ENCODE measurements around the gene RAP1B.
"Not testable (repeated sequence)": the region's sequence is repeated elsewhere in the genome, so short reads cannot be mapped to it uniquely, and the experiment has no call there.

The RAP1B gene

DNA sequence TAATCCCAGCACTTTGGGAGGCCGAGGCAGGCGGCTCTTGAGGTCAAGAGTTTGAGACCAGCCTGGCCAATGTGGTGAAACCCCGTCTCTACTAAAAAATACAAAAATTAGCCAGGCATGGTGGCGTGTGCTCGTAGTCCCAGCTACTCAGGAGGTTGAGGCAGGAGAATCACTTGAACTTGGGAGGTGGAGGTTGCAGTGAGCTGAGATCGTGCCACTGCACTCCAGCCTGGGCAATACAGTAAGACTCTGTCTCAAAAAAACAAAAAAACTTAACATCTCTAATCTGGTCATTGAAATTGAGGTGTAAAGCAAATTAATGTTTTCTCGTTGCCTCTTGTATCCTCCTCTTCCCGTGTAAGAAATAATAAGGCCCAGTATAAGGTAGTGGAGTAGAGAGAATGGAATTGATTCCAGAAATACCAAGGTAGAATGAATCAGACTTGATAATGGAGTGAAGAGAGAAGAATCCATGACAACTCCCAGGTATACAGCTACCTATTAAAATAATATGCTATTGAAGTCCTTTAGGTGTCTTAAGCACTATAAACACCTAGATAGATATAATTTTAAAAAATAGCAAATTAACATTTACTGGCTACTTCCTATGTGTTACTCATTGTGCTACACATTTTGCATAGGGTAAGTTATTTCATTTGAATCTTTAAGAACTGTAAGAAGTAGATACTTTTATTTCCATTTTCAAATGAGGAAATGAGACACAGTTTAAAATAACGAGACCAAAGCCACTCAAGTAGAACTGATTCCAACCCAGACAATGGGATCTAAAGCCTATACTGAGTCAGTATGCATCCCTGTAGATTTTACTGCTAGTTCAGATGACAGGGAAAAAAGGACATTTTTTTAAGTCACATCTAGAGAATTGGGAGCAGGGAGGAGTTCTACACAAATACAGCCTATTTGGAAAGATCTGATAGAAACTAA lies 23.2 kb downstream of the RAP1B start:
- peak; percentile 84 for ATAC-seq (replicated peaks)
- peaks cover 37 to 82% of the 10 kb centered on the region in 2 donors for H3K4me1 Mint-ChIP-seq
- no peaks in the 10 kb centered on the region for H3K27me3 Mint-ChIP-seq
- H3K36me3 Mint-ChIP-seq, result peaks cover 8 to 20% of the 10 kb centered on the region in 2 donors
- peak overlapping the region; percentile 79 for H3K27ac Mint-ChIP-seq
- H3K9me3 Mint-ChIP-seq, result no peaks in the 10 kb centered on the region
- no peak for DNase-seq
- peak overlapping the region; percentile 52 to 53 for H3K4me3 Mint-ChIP-seq

DNA sequence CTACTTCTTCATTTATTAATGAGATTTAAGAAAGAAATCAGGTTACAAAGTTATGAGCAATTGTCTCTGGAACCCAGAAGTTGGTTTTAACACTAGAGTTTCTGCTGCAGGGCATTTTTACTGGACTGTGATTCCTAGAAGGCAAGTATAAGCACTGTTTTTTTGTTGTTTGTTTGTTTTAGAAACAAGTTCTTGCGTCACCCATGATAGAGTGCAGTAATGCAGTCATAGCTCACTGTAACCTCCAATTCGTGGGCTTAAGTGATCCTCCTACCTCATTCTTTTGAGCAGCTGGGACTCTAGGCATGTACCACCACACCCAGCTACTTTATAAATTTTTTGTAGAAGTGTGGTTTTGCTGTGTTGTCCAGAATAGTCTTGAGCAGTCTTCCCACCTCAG lies 25.6 kb downstream of the RAP1B start:
- no peak for DNase-seq
- peaks cover 3 to 14% of the 10 kb centered on the region in 2 donors for H3K36me3 Mint-ChIP-seq
- H3K4me3 Mint-ChIP-seq, result no peak overlapping the region
- H3K9me3 Mint-ChIP-seq, result no peaks in the 10 kb centered on the region
- no peaks in the 10 kb centered on the region for H3K27me3 Mint-ChIP-seq
- peaks cover 37 to 86% of the 10 kb centered on the region in 2 donors for H3K4me1 Mint-ChIP-seq
- no peak overlapping the region for H3K27ac Mint-ChIP-seq
- no peak for ATAC-seq (replicated peaks)

DNA sequence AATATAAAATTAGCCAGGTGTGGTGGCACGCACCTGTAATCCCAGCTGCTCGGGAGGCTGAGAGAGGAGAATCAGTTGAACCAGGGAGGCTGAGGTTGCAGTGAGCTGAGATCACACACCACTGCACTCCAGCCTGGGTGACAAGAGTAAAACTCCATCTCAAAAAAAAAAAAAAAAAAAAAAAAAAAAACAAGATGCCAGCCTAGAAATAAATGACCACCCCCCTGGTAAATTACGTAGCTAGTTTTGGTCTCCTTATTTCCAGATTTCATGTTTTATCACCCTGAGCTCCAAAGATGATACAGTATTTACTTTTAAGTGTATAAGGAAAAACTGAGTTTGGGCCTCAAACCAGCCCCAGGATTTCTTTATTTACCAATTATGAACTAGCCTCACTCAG lies 26.7 kb downstream of the RAP1B start:
- H3K9me3 Mint-ChIP-seq; H3K27me3 Mint-ChIP-seq; DNase-seq; H3K36me3 Mint-ChIP-seq; ATAC-seq (replicated peaks); H3K4me3 Mint-ChIP-seq: not testable (repeated sequence)
- H3K27ac Mint-ChIP-seq, result peak overlapping the region; percentile 65
- peaks cover 35 to 79% of the 10 kb centered on the region in 2 donors for H3K4me1 Mint-ChIP-seq

DNA sequence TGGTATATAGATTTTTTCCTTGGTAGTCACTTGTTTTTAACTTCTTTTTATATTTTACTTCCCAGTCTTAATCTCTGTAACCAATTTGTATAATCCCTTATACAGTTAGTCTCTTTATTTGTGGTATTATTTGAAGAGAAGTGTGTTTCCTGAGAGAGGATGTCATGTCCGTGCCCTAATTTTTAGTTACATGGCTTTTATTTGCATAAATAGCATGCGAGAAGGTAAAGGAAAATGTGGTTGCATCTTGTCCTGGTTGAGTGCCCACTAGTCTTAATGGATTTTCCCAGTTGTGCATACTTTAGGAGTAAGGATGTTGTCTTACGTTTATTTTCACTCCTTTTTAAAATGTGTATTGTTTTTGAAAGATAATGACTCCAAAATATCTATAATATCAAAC lies 27.5 kb downstream of the RAP1B start:
- Mint-ChIP-seq H3K9me3 (no peaks in the 10 kb centered on the region), H3K4me3 (peak overlapping the region in 1 of 2 donors; percentile 7), H3K27me3 (no peaks in the 10 kb centered on the region), H3K27ac (no peak overlapping the region), H3K36me3 (peaks cover 5 to 7% of the 10 kb centered on the region in 2 donors), H3K4me1 (peaks cover 35 to 71% of the 10 kb centered on the region in 2 donors)
- no peak for DNase-seq
- ATAC-seq (replicated peaks), result no peak

DNA sequence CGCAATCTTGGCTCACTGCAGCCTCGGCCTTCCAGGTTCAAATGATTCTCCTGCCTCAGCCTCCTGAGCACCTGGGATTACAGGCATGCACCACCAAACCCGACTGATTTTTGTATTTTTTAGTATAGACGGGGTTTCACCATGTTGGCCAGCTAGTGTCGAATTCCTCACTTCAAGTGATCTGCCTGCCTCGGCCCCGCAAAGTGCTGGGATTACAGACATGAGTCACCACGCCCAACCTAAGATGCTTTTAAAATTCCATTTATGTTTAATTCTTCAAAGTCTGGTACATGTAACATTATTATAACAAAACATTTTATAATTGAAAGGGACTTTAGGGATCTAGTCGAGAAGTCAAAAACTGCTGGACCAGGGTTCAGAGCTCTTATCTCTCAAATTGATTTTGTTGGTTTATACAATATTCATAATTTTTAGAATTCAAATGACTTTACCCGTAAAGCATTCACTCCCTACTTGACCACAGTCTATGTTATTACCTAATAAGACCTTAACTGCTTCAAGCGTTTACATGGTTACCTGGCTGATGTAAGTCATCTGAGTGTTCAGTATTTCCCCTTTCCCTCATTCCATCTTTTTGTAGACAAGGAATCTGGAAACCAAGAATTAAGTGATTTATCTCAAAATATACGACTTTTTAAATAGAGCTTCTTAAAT lies 28.2 kb downstream of the RAP1B start:
- H3K36me3 Mint-ChIP-seq, result peaks cover under 1 to 5% of the 10 kb centered on the region in 2 donors
- H3K4me3 Mint-ChIP-seq, result no peak overlapping the region
- H3K27ac Mint-ChIP-seq, result no peak overlapping the region
- DNase-seq, result no peak
- no peaks in the 10 kb centered on the region for H3K27me3 Mint-ChIP-seq
- peaks cover 28 to 64% of the 10 kb centered on the region in 2 donors for H3K4me1 Mint-ChIP-seq
- ATAC-seq (replicated peaks), result no peak
- H3K9me3 Mint-ChIP-seq, result no peaks in the 10 kb centered on the region

DNA sequence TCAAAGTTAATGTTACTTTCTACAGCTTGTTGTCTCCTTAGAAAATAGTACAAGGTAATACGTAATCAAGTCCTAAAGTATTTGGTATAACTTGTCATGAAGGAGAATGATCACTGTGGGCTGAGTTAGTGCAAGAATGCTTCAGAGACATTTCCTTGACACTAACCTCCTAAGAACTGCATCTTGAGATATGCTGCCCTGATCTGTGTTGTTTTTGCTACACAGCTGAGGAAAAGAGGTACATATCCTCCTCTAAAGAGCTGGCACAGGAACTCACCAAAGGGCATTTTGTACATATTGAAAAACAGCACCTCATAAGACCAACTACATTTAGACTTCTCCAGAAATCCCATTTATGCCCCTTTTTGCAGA lies 28.7 kb downstream of the RAP1B start:
- no peak overlapping the region for H3K4me3 Mint-ChIP-seq
- no peak for ATAC-seq (replicated peaks)
- no peaks in the 10 kb centered on the region for H3K9me3 Mint-ChIP-seq
- peaks cover 0 to 5% of the 10 kb centered on the region in 2 donors for H3K36me3 Mint-ChIP-seq
- no peak for DNase-seq
- peak overlapping the region; percentile 80 for H3K27ac Mint-ChIP-seq
- peaks cover 25 to 59% of the 10 kb centered on the region in 2 donors for H3K4me1 Mint-ChIP-seq
- H3K27me3 Mint-ChIP-seq, result no peaks in the 10 kb centered on the region

DNA sequence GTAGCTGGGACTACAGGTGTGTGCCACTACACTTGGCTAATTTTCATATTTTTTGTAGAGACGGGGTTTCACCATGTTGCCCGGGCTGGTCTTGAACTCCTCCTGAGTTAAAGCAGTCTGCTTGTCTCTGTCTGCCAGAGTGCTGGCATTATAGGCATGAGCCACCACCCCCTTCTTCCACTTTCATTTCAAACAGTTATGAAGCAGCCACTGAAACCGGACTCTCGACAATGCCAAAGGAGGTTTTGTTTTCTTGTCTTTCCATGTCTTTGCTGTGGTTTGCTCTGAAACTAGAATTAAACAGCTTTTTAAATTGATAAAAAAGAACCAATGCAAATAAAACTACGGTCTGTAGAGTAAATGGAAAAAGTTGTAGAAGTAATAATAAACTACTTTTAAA lies 30.4 kb downstream of the RAP1B start:
- Mint-ChIP-seq H3K4me1 (peaks cover 22 to 52% of the 10 kb centered on the region in 2 donors), H3K36me3 (peaks cover 2 to 6% of the 10 kb centered on the region in 2 donors), H3K27ac (peak overlapping the region; percentile 27), H3K9me3 (no peaks in the 10 kb centered on the region), H3K4me3 (peak overlapping the region; percentile 41 to 64), H3K27me3 (no peaks in the 10 kb centered on the region)
- DNase-seq, result peak; percentile 14
- ATAC-seq (replicated peaks), result peak; percentile 97 to 99

DNA sequence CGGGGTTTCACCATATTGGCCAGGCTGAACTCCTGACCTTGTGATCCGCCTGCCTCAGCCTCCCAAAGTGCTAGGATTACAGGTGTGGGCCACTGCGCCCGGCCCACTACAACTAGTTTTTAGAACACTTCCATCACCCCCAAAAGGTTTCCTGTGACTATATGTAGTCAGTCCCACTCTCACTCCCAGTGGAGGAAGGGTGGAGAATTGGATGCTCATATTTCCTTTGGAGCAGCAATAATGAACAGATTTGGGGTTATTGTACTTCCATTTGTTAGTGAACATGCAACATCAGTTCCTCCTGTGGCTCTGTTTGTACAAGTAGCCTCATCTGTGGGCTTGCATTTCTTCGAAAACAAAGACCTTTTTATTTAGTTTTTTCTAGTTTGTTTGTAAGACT lies 35.8 kb downstream of the RAP1B start:
- Mint-ChIP-seq H3K36me3 (peaks cover 7 to 8% of the 10 kb centered on the region in 2 donors), H3K4me3 (no peak overlapping the region), H3K9me3 (no peaks in the 10 kb centered on the region), H3K27ac (no peak overlapping the region), H3K27me3 (no peaks in the 10 kb centered on the region), H3K4me1 (peaks cover 6 to 27% of the 10 kb centered on the region in 2 donors)
- DNase-seq (no peak), ATAC-seq (replicated peaks) (no peak)

DNA sequence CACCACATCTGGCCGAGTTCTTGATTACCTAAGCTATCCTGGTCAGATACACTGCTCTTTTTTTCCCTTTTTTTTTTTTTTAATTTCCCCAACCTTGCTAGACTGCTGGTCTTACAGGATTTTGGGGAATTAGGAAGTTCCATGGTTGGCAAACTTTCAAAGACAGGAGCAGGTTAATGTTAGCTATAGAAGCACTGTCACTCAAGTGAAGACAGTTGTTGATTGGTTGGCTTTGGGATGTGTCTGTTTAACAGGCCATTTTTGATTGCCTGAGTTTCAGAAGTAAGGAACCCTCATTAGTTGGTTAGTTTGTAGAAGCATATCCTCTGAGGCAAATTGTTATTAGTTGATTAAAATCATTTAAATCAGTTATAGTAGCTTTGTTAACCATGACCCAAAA lies 36.8 kb downstream of the RAP1B start:
- ATAC-seq (replicated peaks) (no peak), DNase-seq (no peak)
- Mint-ChIP-seq H3K4me1 (peaks cover 3 to 27% of the 10 kb centered on the region in 2 donors), H3K36me3 (peaks cover 7% of the 10 kb centered on the region in 2 donors), H3K9me3 (no peaks in the 10 kb centered on the region), H3K27me3 (no peaks in the 10 kb centered on the region), H3K27ac (no peak overlapping the region), H3K4me3 (no peak overlapping the region)

DNA sequence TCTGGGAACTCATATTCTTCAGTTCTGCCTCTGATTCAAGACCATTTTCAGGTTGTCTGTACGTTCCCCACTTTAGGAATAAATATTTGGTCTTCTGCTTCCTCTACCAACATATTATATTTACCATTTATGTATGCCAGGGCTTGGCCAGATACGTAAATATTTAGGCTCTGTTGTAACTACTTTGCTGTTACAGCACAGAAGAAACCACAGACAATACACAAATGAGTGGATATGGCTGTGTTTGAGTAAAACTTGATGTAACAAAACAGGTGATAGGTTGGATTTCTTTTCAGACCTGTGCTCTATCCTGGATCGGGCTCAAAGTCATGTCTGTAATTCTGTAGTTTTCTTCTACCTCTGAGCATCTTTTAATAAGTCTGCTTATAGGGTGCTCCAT lies 37.5 kb downstream of the RAP1B start:
- Mint-ChIP-seq H3K27ac (no peak overlapping the region), H3K4me3 (no peak overlapping the region), H3K9me3 (no peaks in the 10 kb centered on the region), H3K36me3 (peaks cover 4 to 7% of the 10 kb centered on the region in 2 donors), H3K27me3 (no peaks in the 10 kb centered on the region), H3K4me1 (peaks cover 2 to 27% of the 10 kb centered on the region in 2 donors)
- no peak for DNase-seq
- no peak for ATAC-seq (replicated peaks)

DNA sequence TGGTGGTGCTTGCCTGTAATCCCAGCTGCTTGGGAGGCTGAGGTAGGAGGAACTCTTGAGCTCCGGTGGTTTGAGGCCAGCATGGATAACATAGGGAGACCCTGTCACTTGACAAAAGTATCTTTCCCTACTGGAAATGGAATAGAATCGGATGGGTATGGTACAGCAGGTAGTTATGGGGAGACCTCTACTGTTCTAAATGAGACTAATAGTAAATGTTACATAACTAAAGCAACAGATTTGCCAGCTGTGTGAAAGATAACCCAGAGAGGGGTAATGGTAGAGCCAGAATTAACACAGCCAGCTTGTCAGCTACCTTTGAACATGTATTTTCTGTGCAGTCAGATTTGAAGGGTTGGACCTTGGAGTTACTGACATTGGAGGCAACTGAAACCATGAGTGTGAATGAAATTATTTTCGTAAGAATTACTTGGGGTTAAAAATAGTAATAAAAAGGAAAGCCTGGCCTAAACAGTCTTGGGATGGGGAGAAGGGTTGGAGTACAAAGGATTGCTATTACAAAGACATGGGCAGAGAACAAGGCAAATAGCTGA lies 54.4 kb downstream of the RAP1B start:
- H3K27me3 Mint-ChIP-seq, result no peaks in the 10 kb centered on the region
- no peak for ATAC-seq (replicated peaks)
- DNase-seq, result no peak
- peaks cover 2 to 6% of the 10 kb centered on the region in 2 donors for H3K4me1 Mint-ChIP-seq
- H3K9me3 Mint-ChIP-seq, result no peaks in the 10 kb centered on the region
- peak overlapping the region; percentile 38 for H3K27ac Mint-ChIP-seq
- peaks cover 0 to 9% of the 10 kb centered on the region in 2 donors for H3K36me3 Mint-ChIP-seq
- no peak overlapping the region for H3K4me3 Mint-ChIP-seq

DNA sequence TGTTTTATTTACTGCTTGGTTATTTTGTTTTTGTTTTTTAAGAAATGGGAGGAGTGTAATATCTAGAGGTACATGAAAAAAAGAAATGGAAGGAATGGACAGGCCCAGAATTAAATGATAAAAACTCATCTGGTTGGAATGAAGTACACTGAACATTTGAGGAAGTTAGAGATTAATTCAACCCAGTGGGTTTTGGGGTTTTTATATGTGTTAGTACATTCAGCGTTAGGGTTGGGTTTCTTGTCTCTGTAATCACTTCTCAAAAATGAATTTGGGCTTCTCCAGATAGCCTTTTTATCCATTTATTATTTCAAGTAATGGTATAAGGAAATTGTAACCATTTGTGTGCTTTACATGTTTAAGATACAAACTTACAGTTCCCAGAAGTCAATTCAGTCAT lies 56.6 kb downstream of the RAP1B start:
- H3K9me3 Mint-ChIP-seq, result no peaks in the 10 kb centered on the region
- no peaks in the 10 kb centered on the region for H3K27me3 Mint-ChIP-seq
- ATAC-seq (replicated peaks), result no peak
- H3K4me3 Mint-ChIP-seq, result no peak overlapping the region
- H3K4me1 Mint-ChIP-seq, result peaks cover 2 to 6% of the 10 kb centered on the region in 2 donors
- H3K36me3 Mint-ChIP-seq, result peaks cover 0 to 6% of the 10 kb centered on the region in 2 donors
- DNase-seq, result no peak
- H3K27ac Mint-ChIP-seq, result peak overlapping the region; percentile 26

DNA sequence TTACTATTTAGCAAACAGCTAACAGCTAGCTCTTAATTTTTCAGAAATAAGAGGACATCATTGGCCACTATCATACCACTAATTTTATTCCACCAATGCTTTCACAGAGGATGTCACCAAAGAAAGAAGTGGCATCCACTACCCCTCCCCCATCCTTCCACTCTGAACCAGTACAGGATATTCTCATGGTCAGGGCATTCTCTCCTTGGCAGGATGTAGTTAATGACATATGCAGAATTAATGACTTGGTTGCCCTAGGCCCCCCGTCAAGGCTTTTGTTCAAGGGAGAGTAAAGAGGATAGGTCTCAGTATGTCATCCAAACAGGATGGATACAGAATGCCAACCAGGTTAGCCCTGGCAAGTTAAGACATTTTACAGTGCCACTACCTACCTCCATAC lies 57.2 kb downstream of the RAP1B start:
- H3K27ac Mint-ChIP-seq, result no peak overlapping the region
- no peak for DNase-seq
- H3K36me3 Mint-ChIP-seq, result peaks cover 0 to 6% of the 10 kb centered on the region in 2 donors
- H3K27me3 Mint-ChIP-seq, result no peaks in the 10 kb centered on the region
- peaks cover 2 to 6% of the 10 kb centered on the region in 2 donors for H3K4me1 Mint-ChIP-seq
- no peak overlapping the region for H3K4me3 Mint-ChIP-seq
- no peak for ATAC-seq (replicated peaks)
- no peaks in the 10 kb centered on the region for H3K9me3 Mint-ChIP-seq

DNA sequence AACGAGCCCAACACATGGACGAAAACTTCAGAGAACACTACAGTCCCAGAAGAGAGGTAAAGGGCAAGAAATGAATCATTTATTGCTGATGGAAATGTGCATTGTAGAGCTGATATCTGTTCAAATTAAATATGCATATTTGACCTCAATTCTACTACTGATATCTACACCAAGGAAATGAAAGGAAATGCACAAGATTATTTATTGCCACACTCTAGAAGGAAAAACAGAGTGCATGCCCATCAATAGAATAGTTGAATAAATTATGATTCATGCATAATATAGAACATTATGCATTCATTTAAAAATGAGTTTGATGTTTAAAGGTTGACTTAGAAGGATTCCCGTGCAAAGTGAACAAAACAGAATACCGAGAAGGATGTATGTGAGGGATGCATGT lies 60.5 kb downstream of the RAP1B start:
- H3K4me3 Mint-ChIP-seq, result no peak overlapping the region
- H3K36me3 Mint-ChIP-seq, result peaks cover 0 to under 1% of the 10 kb centered on the region in 2 donors
- H3K9me3 Mint-ChIP-seq, result no peaks in the 10 kb centered on the region
- peaks cover 5 to 6% of the 10 kb centered on the region in 2 donors for H3K4me1 Mint-ChIP-seq
- H3K27ac Mint-ChIP-seq, result no peak overlapping the region
- ATAC-seq (replicated peaks) (no peak), DNase-seq (no peak)
- H3K27me3 Mint-ChIP-seq, result no peaks in the 10 kb centered on the region
